Measurements from ENCODE around the gene STK11.

- no peak; the same call in 1 of the 2 replicates for TF ChIP-seq TCF7L2 (IDR thresholded peaks at IDR 0.05; ENCODE audit: low read depth, low read length)
- no peak; the same call in 1 of the 2 replicates for TF ChIP-seq CTCF (IDR thresholded peaks at IDR 0.05)
- no peak for TF ChIP-seq SIN3A (IDR thresholded peaks at IDR 0.05; ENCODE audit: borderline replicate concordance, insufficient read depth, low read depth, low read length)
These were observed 42.7 kb downstream of the STK11 start, which contains the start of gene MIDN for GRCh38 chr19:1248139-1248785.
